ENCODE data around the gene STMND1. TPM values are rescaled to one million over a fixed set of nuclear protein-coding genes. Genes with fewer than 3 reads are reported as not detected.

Gene STMND1
- total RNA-seq, 4 donors from 2014 or later, result not detected

- H3K27ac ChIP-seq, result no peak overlapping the region
- no peak for ATAC-seq
- H3K9me3 ChIP-seq, result peaks cover 0 to 3% (median 0%) of the 10 kb centered on the region in 3 donors
- TF ChIP-seq POLR2AphosphoS5 (IDR thresholded peaks at IDR 0.05) (no peak), POLR2A (IDR thresholded peaks at IDR 0.05) (no peak), CTCF (IDR thresholded peaks at IDR 0.05) (no peak), EP300 (IDR thresholded peaks at IDR 0.05) (no peak)
- WGBS, 2 donors (ENCODE audit: low coverage in 1 of 2), result 70 to 82% methylated on average over 4 of the region's 4 CpGs
- H3K27me3 ChIP-seq, result no peaks in the 10 kb centered on the region
- H3K4me1 ChIP-seq, result peaks cover 0 to 7% (median 0%) of the 10 kb centered on the region in 3 donors
- no peak overlapping the region for H3K4me3 ChIP-seq
- H3K36me3 ChIP-seq, result no peaks in the 10 kb centered on the region
Observed at GRCh38 chr6:17081273-17081672, 20.6 kb upstream of the STMND1 start.

DNA sequence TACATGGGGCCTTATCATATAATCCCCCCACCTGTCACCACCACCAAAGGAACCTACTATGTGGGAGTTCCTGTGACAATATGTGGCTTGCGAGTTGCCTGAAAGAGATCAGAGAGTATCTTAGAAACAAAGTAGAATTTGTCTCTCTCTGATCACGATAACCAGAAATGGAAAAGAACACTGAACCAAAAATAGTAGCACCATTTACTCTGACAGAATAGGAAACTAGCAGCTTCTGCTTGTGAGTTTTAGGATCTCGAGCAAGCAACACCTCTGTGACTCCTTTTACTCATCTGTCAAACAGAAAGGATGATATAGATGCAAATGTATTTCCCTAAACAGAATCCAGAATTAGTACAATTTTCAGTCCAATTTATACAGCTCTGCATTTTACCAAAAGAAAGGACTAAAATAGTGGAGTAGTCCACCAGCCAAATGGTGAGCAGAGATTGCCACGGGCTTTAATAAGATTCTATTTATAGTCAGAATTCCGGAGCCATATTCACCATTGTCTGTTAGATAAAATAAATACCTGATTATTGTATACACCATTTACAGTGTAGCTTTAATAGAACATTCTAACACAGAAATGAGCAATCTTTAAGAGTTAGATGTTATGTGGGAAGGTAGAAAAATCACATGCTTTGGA, 19.9 kb upstream of the STMND1 start:
- H3K9me3 ChIP-seq, result no peaks in the 10 kb centered on the region
- no peaks in the 10 kb centered on the region for H3K27me3 ChIP-seq
- H3K36me3 ChIP-seq, result no peaks in the 10 kb centered on the region
- H3K4me3 ChIP-seq, result no peak overlapping the region
- 32 to 48% methylated on average over 5 of the region's 5 CpGs for WGBS, 2 donors (ENCODE audit: low coverage in 1 of 2)
- TF ChIP-seq POLR2A (IDR thresholded peaks at IDR 0.05) (no peak), EP300 (IDR thresholded peaks at IDR 0.05) (no peak), POLR2AphosphoS5 (IDR thresholded peaks at IDR 0.05) (no peak), CTCF (IDR thresholded peaks at IDR 0.05) (no peak)
- H3K27ac ChIP-seq, result peak overlapping the region in 1 of 4 donors; percentile 12
- ATAC-seq, result no peak
- peaks cover 0 to 7% (median 0%) of the 10 kb centered on the region in 3 donors for H3K4me1 ChIP-seq

- H3K27ac ChIP-seq, result no peak overlapping the region
- WGBS, 2 donors (ENCODE audit: low coverage in 1 of 2), result 86 to 87% methylated on average over 3 of the region's 3 CpGs
- no peaks in the 10 kb centered on the region for H3K9me3 ChIP-seq
- TF ChIP-seq POLR2AphosphoS5 (IDR thresholded peaks at IDR 0.05), result no peak
- TF ChIP-seq EP300 (IDR thresholded peaks at IDR 0.05), result no peak
- TF ChIP-seq CTCF (IDR thresholded peaks at IDR 0.05), result no peak
- TF ChIP-seq POLR2A (IDR thresholded peaks at IDR 0.05), result no peak
- H3K27me3 ChIP-seq, result no peaks in the 10 kb centered on the region
- no peaks in the 10 kb centered on the region for H3K36me3 ChIP-seq
- H3K4me1 ChIP-seq, result peaks cover 0 to 7% (median 0%) of the 10 kb centered on the region in 3 donors
- no peak for ATAC-seq
- H3K4me3 ChIP-seq, result no peak overlapping the region
Observed at GRCh38 chr6:17083397-17083796, 18.5 kb upstream of the STMND1 start.

DNA sequence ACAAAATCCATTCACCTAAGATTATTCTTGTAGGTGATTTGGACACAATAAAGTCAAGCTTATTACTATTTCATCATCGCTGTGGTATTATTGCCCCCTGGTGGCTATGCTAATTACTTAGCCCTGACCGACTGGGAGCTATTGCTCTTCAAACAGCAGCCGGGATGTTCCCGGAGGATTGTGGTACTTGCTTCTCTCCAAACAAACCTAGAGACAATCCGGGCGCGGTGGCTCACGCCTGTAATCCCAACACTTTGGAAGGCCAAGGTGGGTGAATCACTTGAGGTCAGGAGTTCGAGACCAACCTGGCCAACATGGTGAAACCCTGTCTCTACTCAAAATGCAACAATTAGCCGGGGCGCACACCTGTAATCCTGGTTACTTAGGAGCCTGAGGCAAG, 15.4 kb upstream of the STMND1 start:
- no peaks in the 10 kb centered on the region for H3K36me3 ChIP-seq
- no peak overlapping the region for H3K4me3 ChIP-seq
- H3K9me3 ChIP-seq, result no peaks in the 10 kb centered on the region
- no peak overlapping the region for H3K27ac ChIP-seq
- H3K4me1 ChIP-seq, result peaks cover 0 to 5% (median 0%) of the 10 kb centered on the region in 3 donors
- no peaks in the 10 kb centered on the region for H3K27me3 ChIP-seq
- peak; percentile 60 for ATAC-seq
- WGBS, 2 donors (ENCODE audit: low coverage in 1 of 2), result 6 to 17% methylated on average over 2 to 9 of the region's 11 CpGs
- TF ChIP-seq POLR2AphosphoS5 (IDR thresholded peaks at IDR 0.05) (no peak), EP300 (IDR thresholded peaks at IDR 0.05) (no peak), CTCF (IDR thresholded peaks at IDR 0.05) (peak; percentile 63 to 83 (median 70)), POLR2A (IDR thresholded peaks at IDR 0.05) (no peak)

DNA sequence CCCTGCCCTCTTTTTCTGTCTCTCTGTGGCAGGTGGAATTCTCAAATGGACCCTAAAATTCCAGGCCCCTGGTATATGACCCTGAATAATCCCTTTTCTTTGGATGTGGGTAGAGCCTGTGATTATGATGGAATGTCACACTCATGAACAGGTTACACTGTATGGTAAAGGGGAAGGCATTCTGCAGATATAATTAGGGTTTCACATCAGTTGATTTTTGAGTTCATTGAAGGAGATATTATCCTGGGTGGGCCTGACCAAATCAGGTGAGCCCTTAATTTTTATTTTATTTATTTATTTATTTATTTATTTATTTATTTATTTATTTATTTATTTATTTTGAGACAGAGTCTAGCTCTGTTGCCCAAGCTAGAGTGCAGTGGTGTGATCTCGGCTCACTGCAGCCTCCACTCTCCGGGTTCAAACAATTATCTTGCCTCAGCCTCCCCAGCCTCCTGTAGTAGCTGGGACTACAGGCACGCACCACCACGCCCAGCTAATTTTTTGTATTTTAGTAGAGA, 13.7 kb upstream of the STMND1 start:
- WGBS, 2 donors (ENCODE audit: low coverage in 1 of 2), result 100% methylated on average over 3 of the region's 4 CpGs; no CpG with 5 or more reads in 1 of the 2 donors
- no peaks in the 10 kb centered on the region for H3K27me3 ChIP-seq
- TF ChIP-seq CTCF (IDR thresholded peaks at IDR 0.05) (no peak), POLR2A (IDR thresholded peaks at IDR 0.05) (no peak), POLR2AphosphoS5 (IDR thresholded peaks at IDR 0.05) (no peak), EP300 (IDR thresholded peaks at IDR 0.05) (no peak)
- H3K4me3 ChIP-seq, result no peak overlapping the region
- H3K9me3 ChIP-seq, result no peaks in the 10 kb centered on the region
- H3K4me1 ChIP-seq, result no peaks in the 10 kb centered on the region
- H3K27ac ChIP-seq, result no peak overlapping the region
- no peak for ATAC-seq
- no peaks in the 10 kb centered on the region for H3K36me3 ChIP-seq
